ENCODE data around the gene ADAP1.
"Not testable (repeated sequence)": the region's sequence is repeated elsewhere in the genome, so short reads cannot be mapped to it uniquely, and the experiment has no call there.

Gene ADAP1

GRCh38 chr7:875476-876076, 78.9 kb downstream of the ADAP1 start:
- DNase-seq, result peak; percentile 53

- DNase-seq, result peak; percentile 78
These were observed 79.4 kb downstream of the ADAP1 start for GRCh38 chr7:875051-875450.

- DNase-seq, result no peak
These were observed 80.3 kb downstream of the ADAP1 start for GRCh38 chr7:874031-874749.

- DNase-seq, result peak; percentile 78
These were observed 81.0 kb downstream of the ADAP1 start for GRCh38 chr7:873367-874002.

GRCh38 chr7:872685-873084, 81.8 kb downstream of the ADAP1 start:
- DNase-seq, result not testable (repeated sequence)

GRCh38 chr7:871900-872537, 82.5 kb downstream of the ADAP1 start:
- no peak for DNase-seq

GRCh38 chr7:869348-869747, 85.1 kb downstream of the ADAP1 start:
- DNase-seq, result no peak

GRCh38 chr7:868189-868486, 86.3 kb downstream of the ADAP1 start:
- no peak for DNase-seq

GRCh38 chr7:867406-868188, 86.9 kb downstream of the ADAP1 start:
- DNase-seq, result no peak

GRCh38 chr7:867001-867405, 87.5 kb downstream of the ADAP1 start:
- no peak for DNase-seq

- DNase-seq, result no peak
These were observed 88.6 kb downstream of the ADAP1 start for GRCh38 chr7:865921-866320.

GRCh38 chr7:863106-863505, 91.4 kb downstream of the ADAP1 start:
- no peak for DNase-seq

GRCh38 chr7:862157-862556, 92.3 kb downstream of the ADAP1 start:
- DNase-seq, result no peak

GRCh38 chr7:861222-861621, 93.3 kb downstream of the ADAP1 start:
- no peak for DNase-seq

- no peak for DNase-seq
These were observed 94.3 kb downstream of the ADAP1 start for GRCh38 chr7:860149-860548.

GRCh38 chr7:859359-860030, 95.0 kb downstream of the ADAP1 start:
- no peak for DNase-seq

GRCh38 chr7:857661-858060, 96.8 kb downstream of the ADAP1 start:
- no peak for DNase-seq

GRCh38 chr7:856444-857095, 97.9 kb downstream of the ADAP1 start:
- DNase-seq, result no peak

GRCh38 chr7:855686-856369, 98.7 kb downstream of the ADAP1 start:
- no peak for DNase-seq

GRCh38 chr7:854118-854775, 100.2 kb downstream of the ADAP1 start:
- no peak for DNase-seq
